Activated CD8-positive, alpha-beta memory T cell treated with anti-CD3 and anti-CD28 coated beads for 36 hours (primary cell): ENCODE results near the gene LRPPRC. TPM values are rescaled to one million over a fixed set of nuclear protein-coding genes. Genes with fewer than 3 reads are reported as not detected.
"Not testable (repeated sequence)": the region's sequence is repeated elsewhere in the genome, so short reads cannot be mapped to it uniquely, and the experiment has no call there.

ENCODE experiments used
- CTCF ChIA-PET: fragments of 350-600 bp; sonication (Branson Sonifier 250); formaldehyde crosslinking; loops from one replicate; lab custom pipeline; 2021; ENCODE audit warnings: antibody characterized with exemption; lab: Charles Lee
- POLR2A ChIA-PET: fragments of 350-600 bp; sonication (Branson Sonifier 250); formaldehyde crosslinking; loops from one replicate; lab custom pipeline; 2021; ENCODE audit warnings: antibody characterized with exemption; lab: Charles Lee
- total RNA-seq, 2 experiments: library from RNA; stranded (reverse); gene quantifications; one replicate each; pipeline ENCODE4 v1.2.3, GENCODE V29; 2021

Gene LRPPRC
- 100 to 1,000 TPM; 181 to 190 TPM for total RNA-seq

DNA sequence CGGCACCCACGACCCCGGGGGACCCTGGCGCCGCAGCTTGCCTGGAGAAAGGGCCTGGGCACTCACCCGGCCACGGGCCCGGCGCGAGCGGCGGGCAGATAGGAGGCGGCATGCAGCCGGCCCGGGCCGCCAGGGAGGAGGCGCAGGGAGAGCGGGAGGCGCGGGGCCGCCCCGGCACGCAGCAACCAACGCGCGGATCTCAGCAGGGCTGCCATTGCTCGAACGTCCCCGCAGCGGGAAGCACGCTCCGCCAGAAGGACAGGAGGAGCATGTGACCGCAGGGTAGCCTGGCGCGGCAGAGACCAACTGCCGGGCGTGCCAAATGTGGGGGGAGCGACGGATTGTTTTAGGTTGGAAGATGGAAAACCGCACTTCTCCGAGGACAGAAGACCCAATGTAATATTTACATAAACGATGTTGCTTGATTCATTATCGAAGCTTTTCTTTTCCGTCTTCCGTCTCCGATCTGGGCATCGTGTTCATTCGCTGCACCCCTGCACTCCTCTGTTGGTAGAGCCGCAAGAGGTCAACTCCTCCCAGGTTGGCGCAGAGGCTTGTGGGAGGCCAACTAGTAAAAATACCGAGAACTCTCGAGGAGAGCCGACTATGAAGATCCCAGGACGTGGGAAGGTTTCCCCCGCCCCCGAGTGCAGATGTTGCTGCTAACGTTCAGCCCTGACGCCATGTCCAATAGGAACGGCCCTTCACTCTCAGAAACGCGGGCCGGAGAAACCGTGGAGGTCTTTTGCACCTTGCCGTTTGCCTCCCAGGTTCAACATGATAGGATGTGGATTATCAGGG lies at the start of gene LRPPRC:
TSS of gene LRPPRC (minus strand) at position 257 of the 801 bp plus-strand sequence. CDS start at position 215, 42 bp downstream.
- ChIA-PET CTCF (no interaction called here), POLR2A (no interaction called here)

DNA sequence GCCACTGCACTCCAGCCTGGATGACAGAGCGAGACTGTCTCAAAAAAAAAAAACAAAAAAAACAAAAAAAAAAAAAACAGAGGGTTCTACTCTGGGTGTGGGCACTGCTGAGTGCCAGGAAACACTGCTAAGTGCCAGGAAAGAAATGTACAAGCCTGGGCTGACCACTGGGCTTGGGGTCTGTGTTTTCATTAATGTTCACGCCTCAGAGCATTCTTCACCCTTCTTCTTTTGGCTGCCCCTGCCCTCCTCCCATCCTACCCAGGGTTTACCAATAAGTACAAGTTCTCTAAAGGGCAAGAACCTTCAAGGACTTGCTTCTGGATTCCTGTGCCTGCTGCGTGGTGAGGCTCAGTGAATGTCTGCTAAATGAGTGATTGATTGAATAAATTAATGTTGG lies 49.3 kb upstream of the LRPPRC start:
- ChIA-PET POLR2A (no interaction called here), CTCF (interaction anchor here (0.6 to 1.3 kb wide), 4 partner anchors 123 to 1837 kb away, joined by 3 to 4 read pairs (median 4); no protein-coding TSS in a partner anchor)

DNA sequence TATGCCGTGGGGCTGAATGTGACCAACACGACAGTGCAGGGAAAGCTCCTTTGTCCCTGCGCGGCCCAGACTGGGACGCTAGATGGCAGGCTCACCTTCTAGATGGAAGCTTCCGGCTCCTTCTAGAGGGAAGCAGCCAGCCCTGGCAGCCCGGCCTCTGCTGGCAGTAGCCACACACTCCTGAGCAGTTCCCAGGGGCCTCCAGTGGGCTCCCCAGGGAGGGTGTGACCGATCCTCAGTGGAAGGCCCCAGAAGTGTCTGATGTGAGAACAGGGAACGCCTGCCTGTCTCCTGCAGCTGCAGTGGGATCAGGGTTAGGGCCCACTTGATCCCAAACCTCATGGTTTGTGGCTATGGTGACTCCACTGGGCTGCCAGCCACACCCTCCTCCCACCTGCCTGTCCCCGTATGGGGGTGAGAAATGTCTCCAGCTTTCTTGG lies 48.5 kb upstream of the LRPPRC start:
- ChIA-PET POLR2A (no interaction called here), CTCF (interaction anchor here (0.6 to 1.5 kb wide), 17 partner anchors 8 to 912 kb away, joined by 3 to 6 read pairs (median 3); no protein-coding TSS in a partner anchor)

DNA sequence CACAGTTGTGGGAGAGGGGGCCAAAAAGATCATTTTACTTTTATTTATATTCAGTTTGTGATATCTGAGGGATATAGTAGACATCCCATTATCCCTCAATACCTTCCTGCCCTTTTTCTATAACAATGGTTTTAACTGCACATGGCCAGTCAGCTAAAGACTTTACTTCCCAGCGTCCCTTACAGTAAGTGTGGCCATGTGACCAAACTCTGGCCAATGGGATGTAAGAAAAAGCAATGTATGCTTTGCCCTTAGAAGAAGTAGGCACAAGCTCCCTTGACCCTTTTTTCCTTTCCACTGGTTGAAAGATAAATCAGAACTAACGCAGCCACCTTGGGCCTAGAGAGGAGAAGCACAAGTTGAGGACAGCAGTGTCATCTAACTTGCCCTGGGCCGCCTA lies 44.6 kb upstream of the LRPPRC start:
- POLR2A ChIA-PET, result no interaction called here
- CTCF ChIA-PET, result no interaction called here

DNA sequence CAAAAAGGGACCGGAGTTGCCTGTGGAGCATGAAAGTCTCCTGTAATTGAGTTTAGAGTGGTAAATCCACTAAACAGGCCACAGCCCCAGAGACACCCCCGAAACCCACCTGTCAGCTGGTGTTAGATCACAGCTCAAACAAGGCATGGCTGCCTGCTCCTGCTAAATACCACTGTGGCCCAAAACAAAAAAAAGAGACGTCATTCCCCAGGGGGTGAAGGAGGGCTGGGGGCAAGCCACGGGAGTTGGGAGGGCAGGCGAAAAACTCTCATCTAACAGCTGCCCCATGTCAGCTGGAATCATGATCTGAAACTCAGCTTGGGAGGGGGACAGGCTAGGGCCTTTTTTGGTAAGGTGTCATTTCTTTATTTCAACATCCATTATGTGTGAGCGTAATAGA lies 42.5 kb upstream of the LRPPRC start:
- POLR2A ChIA-PET, result interaction anchor here (0.5 kb wide), 1 partner anchor 38 kb away, joined by 3 read pairs; no protein-coding TSS in a partner anchor
- CTCF ChIA-PET, result interaction anchor here (0.5 to 0.7 kb wide), 2 partner anchors 31 to 878 kb away, joined by 3 read pairs; no protein-coding TSS in a partner anchor

DNA sequence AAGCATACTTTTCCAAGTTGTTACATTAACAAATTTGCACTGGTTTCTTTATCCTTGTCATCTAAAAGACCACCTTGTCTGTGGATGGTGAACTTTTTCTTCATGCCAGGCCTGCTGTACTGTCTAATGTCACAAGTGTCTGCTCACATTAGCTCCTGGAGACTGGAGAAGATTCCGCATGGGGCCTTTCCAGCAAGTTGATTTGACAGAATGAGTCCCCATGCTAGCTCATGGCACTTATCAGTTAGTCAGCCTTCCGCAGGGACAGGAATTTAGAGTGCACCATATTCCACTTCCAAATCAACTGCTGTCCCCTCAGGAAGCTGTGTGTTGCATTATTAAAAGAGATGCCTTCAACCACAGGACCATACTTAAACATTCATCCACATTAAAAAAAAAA lies 41.4 kb upstream of the LRPPRC start:
- ChIA-PET CTCF (no interaction called here), POLR2A (no interaction called here)

DNA sequence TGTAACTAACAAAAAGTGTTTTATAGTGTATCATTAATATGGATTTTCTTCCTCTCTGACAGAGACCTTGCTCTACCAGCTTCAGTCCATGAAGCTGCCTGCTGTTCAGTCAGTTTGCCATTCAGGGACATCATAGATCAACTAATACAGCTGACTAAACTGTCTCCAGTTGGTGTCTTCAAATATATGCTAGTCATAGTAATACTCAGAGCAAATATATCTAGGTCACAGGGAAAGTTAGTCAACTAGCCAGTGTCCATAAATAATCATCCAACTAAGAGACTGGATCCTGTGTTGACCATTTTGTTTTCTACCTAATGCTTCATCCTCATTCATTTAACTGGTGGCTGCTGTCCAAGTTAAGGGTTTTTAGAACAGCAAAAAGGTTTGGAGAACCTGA lies 38.2 kb upstream of the LRPPRC start:
- POLR2A ChIA-PET, result no interaction called here
- CTCF ChIA-PET, result interaction anchor here (2.4 kb wide), 1 partner anchor 10 kb away, joined by 6 read pairs; no protein-coding TSS in a partner anchor

DNA sequence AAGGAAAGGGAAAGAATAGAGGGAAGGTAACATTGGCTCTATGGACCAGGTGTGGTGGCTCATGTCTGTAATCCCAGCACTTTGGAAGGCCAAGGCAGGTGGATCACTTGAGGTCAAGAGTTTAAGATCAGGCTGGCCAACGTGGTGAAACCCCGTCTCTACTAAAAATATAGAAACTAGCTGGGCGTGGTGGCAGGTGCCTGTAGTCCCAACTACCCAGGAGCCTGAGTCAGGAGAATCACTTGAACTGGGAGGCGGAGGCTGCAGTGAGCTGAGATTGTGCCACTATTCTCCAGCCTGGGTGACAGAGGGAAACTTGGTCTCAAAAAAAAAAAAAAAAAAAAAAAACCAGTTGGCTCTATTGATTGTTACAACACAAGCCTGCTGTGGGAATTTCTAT lies 31.3 kb upstream of the LRPPRC start:
- POLR2A ChIA-PET, result not testable (repeated sequence)
- CTCF ChIA-PET, result interaction anchor here (0.6 kb wide), 1 partner anchor 376 kb away, joined by 3 read pairs; no protein-coding TSS in a partner anchor

DNA sequence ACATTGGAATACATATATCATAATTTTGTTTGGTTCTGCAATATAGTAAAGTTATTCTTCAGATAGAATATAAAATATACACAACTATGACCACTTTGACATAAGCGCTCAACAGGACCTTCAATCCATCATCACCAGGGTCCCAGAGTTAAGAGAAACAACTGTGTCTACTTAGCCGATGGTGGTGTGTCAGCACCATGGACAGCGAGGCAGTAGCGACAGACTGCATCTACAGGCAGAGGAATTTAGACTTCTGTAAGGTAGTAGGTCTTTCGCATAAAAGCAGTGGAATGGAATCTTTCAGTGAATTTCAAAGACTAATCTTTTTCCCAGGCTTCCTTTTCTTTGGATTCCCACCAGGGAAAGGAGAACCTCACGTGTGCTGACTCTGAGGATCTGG lies 20.5 kb upstream of the LRPPRC start:
- POLR2A ChIA-PET, result no interaction called here
- CTCF ChIA-PET, result no interaction called here

DNA sequence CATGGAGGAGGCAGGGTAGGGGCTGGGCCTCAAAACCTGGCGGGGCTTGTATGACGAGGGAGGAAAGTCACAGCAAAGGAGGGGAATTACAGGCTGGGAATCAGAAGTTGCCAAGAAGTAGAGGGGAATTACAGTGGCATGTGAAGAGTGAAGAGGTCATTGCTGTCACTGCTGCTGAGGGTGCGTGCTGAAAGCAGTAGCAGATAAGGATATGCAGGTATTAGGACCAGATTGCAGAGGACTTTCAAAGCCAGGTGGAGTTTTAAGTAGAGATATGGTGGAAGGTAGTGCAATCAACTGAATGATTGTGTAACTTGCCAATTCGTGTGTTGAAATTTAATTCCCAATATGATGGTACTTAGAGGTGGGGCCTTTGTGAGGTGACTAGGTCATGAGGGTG lies 19.4 kb upstream of the LRPPRC start:
- CTCF ChIA-PET, result interaction anchor here (0.6 kb wide), 1 partner anchor 311 kb away, joined by 3 read pairs; no protein-coding TSS in a partner anchor
- POLR2A ChIA-PET, result no interaction called here

DNA sequence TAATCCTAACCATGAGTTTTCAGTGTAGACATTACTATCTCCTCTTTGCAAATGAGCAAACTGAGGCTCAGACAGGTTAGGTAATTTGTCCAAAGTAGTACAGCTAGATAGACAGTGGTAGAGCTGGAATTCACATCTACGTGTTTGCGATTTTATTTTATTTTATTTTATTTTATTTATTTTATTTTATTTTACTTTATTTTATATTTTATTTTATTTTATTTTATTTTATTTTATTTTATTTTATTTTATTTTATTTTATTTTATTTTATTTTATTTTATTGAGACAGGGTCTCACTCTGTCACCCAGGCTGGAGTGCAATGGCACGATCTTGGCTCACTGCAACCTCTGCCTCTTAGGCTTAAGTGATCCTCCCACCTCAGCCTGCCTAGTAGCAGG lies 17.4 kb upstream of the LRPPRC start:
- POLR2A ChIA-PET, CTCF ChIA-PET: not testable (repeated sequence)

DNA sequence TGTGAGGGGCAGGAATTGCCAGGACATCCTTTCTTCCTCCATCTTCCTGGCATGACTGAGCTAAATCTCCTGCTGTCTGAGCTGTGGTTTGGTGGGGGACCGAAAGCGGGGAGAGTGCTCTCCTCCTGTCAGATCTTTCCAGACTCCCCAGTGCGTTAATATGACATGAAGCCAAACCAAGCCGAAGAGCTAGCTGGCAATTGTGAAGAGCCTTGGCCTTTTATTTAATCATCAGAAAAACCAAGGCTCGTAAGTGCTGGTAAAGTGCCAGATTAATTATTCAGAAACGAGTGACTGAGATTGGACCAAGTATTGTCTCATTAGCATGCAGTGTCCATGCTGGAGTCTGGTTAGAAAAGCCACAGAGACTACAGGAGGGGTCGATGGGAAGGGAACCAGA lies 14.5 kb upstream of the LRPPRC start:
- ChIA-PET CTCF (interaction anchor here (1.1 kb wide), 1 partner anchor 34 kb away, joined by 3 read pairs; no protein-coding TSS in a partner anchor), POLR2A (no interaction called here)

DNA sequence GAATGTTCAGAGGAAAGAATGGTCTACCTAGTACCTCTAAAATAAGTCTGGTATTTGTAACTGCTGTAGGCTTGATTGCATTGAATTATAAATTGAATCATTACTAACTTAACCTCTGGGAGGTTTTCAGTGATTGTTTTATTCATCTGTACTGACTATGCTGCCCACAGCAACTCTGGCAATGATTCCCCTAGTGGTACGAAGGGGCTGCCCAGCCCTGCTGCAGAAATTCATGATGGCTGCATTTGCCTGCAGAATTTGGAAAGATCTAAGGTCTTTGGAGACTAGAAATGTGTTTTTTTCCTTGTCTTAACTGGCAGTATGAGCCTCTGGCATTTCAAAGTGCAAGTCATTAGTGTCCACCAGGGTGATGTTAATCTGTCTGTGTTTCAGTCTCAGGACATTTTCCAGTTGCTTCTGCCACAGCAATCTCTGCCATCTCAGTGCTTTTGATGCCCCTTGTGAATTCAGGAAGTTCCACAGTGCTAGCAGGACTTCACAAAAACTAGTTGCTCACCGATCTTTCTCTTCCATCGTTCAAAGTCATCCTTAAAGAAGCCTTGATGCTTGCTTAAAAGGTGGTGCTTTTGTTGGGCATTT lies 13.4 kb upstream of the LRPPRC start:
- POLR2A ChIA-PET, result no interaction called here

DNA sequence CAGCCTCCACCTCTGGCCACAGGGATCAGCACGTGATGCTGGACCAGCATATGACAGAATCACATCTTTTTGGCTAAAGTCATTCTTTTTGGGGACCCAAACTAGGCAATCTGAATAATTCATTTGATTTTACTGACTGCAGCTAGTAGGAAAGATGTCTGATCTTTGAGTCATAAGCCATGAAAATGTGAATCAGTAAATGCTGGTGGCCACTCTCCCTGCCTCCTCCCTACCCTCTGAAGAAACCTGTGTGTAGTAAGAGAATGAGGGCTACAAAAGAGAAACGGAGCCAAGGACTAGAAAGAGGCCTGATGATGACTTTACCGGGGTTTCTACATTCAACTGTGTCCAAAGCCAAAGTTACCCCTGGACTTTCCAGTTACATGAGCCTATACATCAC lies 10.1 kb upstream of the LRPPRC start:
- ChIA-PET CTCF (no interaction called here), POLR2A (no interaction called here)

More for the DNA sequence above, 13.4 kb upstream of the LRPPRC start:
- CTCF ChIA-PET, result no interaction called here

DNA sequence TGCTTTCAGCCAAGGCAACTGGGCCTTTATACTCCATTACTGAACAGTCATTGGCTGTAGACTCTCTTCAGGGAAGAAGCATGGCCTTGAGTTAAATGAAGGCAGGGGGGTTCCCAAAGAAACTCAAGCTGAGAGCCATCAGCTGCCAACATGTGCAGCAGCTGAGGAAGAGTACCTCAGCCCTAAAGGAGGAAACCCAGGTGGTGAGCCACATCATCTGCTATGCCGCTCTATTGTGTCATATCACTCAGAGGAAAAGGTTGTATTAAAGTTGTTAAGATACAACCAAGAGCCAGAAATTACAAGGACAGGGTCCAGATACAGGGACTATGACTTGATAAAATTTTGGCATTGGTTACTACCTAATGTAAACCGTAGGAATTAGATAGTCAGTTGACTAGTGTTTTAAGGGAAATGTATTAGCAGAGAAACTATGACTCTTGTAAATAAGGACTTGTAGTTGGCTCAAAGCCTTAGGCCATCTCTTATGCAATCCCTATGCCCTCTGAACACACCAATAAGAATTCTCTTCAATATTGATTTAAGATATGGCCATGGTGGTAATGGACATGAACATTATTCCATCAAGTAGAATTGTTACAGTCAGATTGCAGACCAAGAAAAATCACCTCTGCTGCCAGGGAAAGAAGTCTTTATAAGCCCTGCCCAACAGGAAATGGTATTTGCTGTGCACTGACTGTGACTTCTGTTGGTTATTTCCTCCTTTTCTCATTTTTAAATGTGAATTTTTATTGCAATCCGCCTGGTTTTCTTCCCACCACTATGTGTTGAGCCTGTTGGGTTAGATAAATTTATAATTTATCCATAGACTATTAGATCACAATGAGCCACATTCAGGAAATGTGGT lies 9.2 kb upstream of the LRPPRC start:
- CTCF ChIA-PET, result no interaction called here
- POLR2A ChIA-PET, result no interaction called here

DNA sequence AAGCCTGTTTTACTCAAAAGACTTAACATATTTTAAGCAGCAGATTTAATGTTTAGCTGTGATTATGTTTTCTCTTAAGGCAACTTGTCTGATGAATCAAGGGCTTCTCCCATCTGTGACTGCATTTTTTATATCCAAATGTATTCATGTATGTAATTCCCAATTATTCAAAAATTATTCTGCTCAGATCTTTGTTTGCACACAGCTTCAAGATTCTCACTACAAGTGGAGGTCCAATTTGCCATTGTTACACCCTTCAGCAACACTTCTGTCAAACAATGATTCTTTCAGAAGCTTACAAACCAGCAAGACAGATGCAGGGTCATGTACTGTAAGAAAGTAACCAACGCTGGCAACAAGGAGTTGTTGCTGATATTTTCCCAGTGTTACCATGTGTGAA lies 5.9 kb upstream of the LRPPRC start:
- ChIA-PET CTCF (interaction anchor here (0.6 kb wide), 1 partner anchor 421 kb away, joined by 3 read pairs; no protein-coding TSS in a partner anchor), POLR2A (no interaction called here)

DNA sequence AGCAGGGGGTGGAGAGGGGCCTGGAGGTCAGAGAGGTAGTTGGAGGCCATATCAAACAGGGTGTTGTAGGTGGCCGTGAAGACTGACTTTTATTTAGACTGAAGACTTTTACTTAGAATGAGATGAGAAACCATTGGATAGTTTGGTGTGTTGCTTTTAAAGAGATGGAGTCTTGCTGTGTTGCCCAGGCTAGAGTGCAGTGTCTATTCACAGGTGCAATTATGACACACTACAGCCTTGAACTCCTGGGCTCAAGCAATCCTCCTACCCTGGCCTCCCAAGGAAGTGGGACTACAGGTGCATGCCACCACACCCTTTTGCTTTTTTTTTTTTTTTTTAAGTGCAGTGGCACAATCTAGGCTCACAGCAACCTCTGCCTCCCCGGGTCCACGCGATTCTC lies 2.5 kb upstream of the LRPPRC start:
- POLR2A ChIA-PET, result no interaction called here

DNA sequence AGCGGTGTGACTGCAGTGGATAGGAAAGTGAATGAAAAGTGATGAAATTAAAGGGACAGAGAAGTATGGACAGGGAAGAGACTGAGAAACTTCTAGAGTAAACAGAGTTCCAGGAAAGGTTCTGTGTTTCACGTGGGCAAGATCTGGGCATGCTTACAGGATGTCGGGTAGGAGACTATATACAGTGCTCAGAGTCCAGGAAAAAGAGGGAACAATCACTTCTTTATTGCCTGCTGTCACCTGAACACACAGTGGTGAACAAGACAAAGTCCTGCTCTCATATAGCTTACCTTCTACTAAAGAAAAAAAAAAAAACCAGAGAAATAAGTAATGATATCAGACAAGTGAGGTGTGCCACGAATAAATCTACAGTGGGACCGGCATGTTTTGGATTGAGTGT lies 2.4 kb downstream of the LRPPRC start:
- ChIA-PET CTCF (no interaction called here), POLR2A (no interaction called here)

More for the DNA sequence above, 2.5 kb upstream of the LRPPRC start:
- CTCF ChIA-PET, result interaction anchor here (0.5 kb wide), 1 partner anchor 1308 kb away, joined by 4 read pairs; no protein-coding TSS in a partner anchor

DNA sequence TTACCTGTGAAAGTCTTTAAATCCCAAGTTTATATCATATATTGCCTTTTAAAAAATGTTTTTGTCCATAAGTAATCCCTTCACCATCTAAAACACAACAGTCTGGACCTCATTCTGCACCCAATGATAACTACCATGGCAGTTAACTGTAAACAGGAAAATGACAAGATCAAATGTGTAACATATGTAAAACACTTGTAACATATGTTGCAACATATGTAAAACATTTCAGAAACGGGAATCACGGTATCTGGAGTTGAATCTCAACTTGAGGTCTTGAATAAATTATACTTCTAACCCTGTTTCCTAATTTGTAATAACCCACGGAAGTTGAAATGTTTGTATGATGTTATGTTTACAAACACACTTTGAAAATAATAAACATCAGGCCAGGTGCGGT lies 6.2 kb downstream of the LRPPRC start:
- CTCF ChIA-PET, result no interaction called here

More for the DNA sequence above, 6.2 kb downstream of the LRPPRC start:
- POLR2A ChIA-PET, result no interaction called here
